ENCODE data around the gene HAPLN2. TPM values are rescaled to one million over a fixed set of nuclear protein-coding genes. Genes with fewer than 3 reads are reported as not detected.
A peak's percentile ranks its signal among the peaks of the same experiment; 100 is the strongest.

The HAPLN2 gene
- total RNA-seq, 2 experiments from 2014 or later, result not detected

DNA sequence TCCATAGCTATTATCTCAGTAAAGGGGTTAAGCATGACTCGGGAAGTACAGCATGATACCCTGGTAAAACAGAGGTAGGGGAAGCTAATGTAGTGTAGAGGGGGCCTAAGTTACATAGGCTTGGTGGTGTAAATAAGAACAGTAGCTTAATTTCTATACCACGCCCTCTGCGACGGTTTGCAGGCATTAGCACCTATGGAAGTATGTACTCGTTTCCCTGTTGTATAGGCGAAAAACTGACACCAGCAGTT, 28.1 kb upstream of the HAPLN2 start:
- peaks cover 26% of the 10 kb centered on the region for H3K36me3 Mint-ChIP-seq (ENCODE audit: low read depth)
- CTCF ChIA-PET, result interaction anchor here (1.0 to 5.8 kb wide), 11 partner anchors 8 to 110 kb away, joined by 3 to 24 read pairs (median 6); partner anchors contain the start of genes GPATCH4 and MEF2D
- DNase-seq (peak; percentile 37), ATAC-seq (peak; percentile 41)
- H3K4me1 Mint-ChIP-seq (ENCODE audit: low read depth), result peaks cover 30% of the 10 kb centered on the region
- H3K9me3 Mint-ChIP-seq, result no peaks in the 10 kb centered on the region
- TF ChIP-seq, protein P1, sequence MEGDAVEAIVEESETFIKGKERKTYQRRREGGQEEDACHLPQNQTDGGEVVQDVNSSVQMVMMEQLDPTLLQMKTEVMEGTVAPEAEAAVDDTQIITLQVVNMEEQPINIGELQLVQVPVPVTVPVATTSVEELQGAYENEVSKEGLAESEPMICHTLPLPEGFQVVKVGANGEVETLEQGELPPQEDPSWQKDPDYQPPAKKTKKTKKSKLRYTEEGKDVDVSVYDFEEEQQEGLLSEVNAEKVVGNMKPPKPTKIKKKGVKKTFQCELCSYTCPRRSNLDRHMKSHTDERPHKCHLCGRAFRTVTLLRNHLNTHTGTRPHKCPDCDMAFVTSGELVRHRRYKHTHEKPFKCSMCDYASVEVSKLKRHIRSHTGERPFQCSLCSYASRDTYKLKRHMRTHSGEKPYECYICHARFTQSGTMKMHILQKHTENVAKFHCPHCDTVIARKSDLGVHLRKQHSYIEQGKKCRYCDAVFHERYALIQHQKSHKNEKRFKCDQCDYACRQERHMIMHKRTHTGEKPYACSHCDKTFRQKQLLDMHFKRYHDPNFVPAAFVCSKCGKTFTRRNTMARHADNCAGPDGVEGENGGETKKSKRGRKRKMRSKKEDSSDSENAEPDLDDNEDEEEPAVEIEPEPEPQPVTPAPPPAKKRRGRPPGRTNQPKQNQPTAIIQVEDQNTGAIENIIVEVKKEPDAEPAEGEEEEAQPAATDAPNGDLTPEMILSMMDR (IDR thresholded peaks at IDR 0.05), result no peak
- peak overlapping the region; percentile 77 for H3K4me3 Mint-ChIP-seq
- POLR2A ChIA-PET, result interaction anchor here (0.8 to 5.2 kb wide), 18 partner anchors 9 to 141 kb away, joined by 3 to 66 read pairs (median 5); partner anchors contain the start of genes GPATCH4, MEF2D and TTC24
- intact Hi-C loops (cut with micrococcal nuclease), result no loop called here
- H3K27me3 Mint-ChIP-seq, result no peaks in the 10 kb centered on the region
- H3K27ac Mint-ChIP-seq, result peak overlapping the region; percentile 87

DNA sequence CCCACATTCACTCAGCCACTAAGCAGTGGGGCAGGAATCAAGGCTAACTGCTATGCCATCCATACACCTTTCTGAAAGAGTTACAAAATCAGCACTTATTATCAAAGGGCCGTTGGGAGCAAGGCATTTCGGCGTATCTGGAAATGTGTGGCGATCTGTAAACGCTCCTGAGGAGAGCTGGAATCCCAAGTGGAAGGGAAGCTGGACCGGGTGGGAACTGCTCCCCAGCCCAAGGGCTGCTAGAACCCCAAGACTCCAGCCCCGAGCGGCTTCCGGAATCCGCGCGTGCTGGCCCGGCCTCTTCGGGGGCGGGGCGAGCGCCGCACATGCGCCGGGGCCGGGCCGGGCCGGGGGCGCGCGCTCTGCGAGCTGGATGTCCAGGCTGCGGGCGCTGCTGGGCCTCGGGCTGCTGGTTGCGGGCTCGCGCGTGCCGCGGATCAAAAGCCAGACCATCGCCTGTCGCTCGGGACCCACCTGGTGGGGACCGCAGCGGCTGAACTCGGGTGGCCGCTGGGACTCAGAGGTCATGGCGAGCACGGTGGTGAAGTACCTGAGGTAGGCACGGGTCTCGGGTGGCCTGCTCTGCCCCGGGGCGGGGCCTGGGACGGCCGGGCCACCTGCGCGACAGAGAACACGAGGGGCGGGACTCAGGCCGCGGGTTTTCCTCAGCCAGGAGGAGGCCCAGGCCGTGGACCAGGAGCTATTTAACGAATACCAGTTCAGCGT, 27.6 kb upstream of the HAPLN2 start, which contains the start of gene NAXE:
Gene NAXE, plus strand, starts transcription at position 345 of the 726 bp plus-strand sequence. Its CDS starts 29 bp downstream, at position 374.
- Mint-ChIP-seq H3K4me1 (ENCODE audit: low read depth) (peaks cover 30% of the 10 kb centered on the region), H3K36me3 (ENCODE audit: low read depth) (peaks cover 27% of the 10 kb centered on the region), H3K27ac (peak within 1 kb of the TSS; percentile 87), H3K27me3 (no peaks in the 10 kb centered on the region), H3K9me3 (no peaks in the 10 kb centered on the region), H3K4me3 (peak within 1 kb of the TSS; percentile 77)
- TF ChIP-seq, protein P1 (IDR thresholded peaks at IDR 0.05), result no peak
- DNase-seq (peak; percentile 73), ATAC-seq (peak; percentile 92)
- intact Hi-C loops (cut with micrococcal nuclease), result no loop called here
- POLR2A ChIA-PET, result interaction anchor here (0.6 to 5.2 kb wide), 24 partner anchors 9 to 450 kb away, joined by 3 to 66 read pairs (median 4); partner anchors contain the start of genes GPATCH4, MEF2D and TTC24
- CTCF ChIA-PET, result interaction anchor here (0.8 to 5.8 kb wide), 16 partner anchors 9 to 146 kb away, joined by 3 to 24 read pairs (median 4); partner anchors contain the start of genes GPATCH4 and MEF2D

DNA sequence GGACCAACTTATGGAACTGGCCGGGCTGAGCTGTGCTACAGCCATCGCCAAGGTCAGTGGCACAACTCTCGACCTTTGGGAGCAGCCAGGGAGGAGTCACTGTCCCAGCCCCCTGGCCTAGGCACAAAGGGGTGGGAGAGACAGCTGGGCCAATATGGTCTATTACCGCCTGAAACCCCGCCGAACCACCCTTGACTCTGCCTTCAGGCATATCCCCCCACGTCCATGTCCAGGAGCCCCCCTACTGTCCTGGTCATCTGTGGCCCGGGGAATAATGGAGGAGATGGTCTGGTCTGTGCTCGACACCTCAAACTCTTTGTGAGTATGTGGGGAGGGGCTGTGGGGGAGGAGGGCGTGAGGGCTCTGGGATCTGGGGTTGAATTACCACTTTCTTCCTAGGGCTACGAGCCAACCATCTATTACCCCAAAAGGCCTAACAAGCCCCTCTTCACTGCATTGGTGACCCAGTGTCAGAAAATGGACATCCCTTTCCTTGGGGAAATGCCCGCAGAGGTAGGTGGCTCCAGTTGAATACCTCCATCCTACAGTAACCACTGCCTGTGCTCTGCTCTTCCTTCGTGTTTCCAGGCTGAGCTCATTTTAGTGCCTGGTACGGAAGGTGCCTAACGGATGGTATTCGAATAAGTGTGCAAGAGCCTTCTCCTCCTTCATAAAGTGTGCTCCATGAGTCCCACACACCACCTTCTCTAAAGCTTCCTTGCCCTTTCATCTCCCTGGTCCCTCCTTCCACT, 26.9 kb upstream of the HAPLN2 start:
- ChIA-PET CTCF (interaction anchor here (0.8 to 5.8 kb wide), 15 partner anchors 8 to 146 kb away, joined by 3 to 24 read pairs (median 4); partner anchors contain the start of genes GPATCH4 and MEF2D), POLR2A (interaction anchor here (1.0 to 5.2 kb wide), 19 partner anchors 8 to 221 kb away, joined by 3 to 66 read pairs (median 6); partner anchors contain the start of genes GPATCH4, MEF2D and TTC24)
- H3K4me1 Mint-ChIP-seq (ENCODE audit: low read depth), result peaks cover 30% of the 10 kb centered on the region
- peak; percentile 11 for DNase-seq
- intact Hi-C loops (cut with micrococcal nuclease), result no loop called here
- H3K36me3 Mint-ChIP-seq (ENCODE audit: low read depth), result peaks cover 30% of the 10 kb centered on the region
- H3K27ac Mint-ChIP-seq, result peak overlapping the region; percentile 81
- TF ChIP-seq, protein P1 (IDR thresholded peaks at IDR 0.05), result no peak
- ATAC-seq, result no peak
- H3K27me3 Mint-ChIP-seq, result no peaks in the 10 kb centered on the region
- H3K9me3 Mint-ChIP-seq, result no peaks in the 10 kb centered on the region
- peak overlapping the region; percentile 77 for H3K4me3 Mint-ChIP-seq

DNA sequence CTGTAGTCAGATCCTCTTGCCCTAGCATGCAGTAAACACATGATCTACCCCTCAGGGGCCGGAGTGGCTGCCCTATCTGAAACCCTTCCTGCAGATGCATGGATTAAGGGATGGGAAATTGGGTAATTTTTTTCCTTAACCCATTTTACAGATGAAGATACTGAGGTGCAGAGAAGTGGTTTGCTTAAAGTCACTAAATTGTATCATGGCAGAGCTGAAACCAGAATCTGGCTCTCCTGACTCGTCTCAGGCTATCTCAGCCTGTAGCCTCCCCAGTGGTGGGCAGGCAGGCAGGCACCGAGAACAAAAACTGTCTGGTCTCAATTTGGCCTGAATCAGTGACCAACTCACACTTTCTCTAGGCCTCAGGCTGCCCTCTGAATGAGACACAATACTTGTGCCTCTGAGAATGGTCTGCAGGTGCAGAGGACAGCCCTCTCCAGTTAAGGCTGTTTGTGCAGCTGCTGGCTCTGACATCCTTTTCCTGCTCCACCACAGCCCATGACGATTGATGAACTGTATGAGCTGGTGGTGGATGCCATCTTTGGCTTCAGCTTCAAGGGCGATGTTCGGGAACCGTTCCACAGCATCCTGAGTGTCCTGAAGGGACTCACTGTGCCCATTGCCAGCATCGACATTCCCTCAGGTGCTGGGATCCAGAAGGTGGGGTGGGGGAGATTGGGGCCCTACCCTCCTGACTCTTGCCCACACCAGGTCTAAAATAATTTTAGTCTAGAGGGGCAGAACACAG, 26.1 kb upstream of the HAPLN2 start:
- peaks cover 31% of the 10 kb centered on the region for H3K4me1 Mint-ChIP-seq (ENCODE audit: low read depth)
- DNase-seq (peak; percentile 21), ATAC-seq (no peak)
- CTCF ChIA-PET, result interaction anchor here (1.0 to 5.8 kb wide), 10 partner anchors 12 to 133 kb away, joined by 3 to 24 read pairs (median 4); partner anchors contain the start of gene MEF2D
- H3K9me3 Mint-ChIP-seq, result no peaks in the 10 kb centered on the region
- peaks cover 36% of the 10 kb centered on the region for H3K36me3 Mint-ChIP-seq (ENCODE audit: low read depth)
- TF ChIP-seq, protein P1 (IDR thresholded peaks at IDR 0.05), result no peak
- peak overlapping the region; percentile 77 for H3K4me3 Mint-ChIP-seq
- H3K27ac Mint-ChIP-seq, result peak overlapping the region; percentile 81
- no peaks in the 10 kb centered on the region for H3K27me3 Mint-ChIP-seq
- intact Hi-C loops (cut with micrococcal nuclease), result no loop called here
- POLR2A ChIA-PET, result interaction anchor here (0.9 to 5.2 kb wide), 13 partner anchors 8 to 222 kb away, joined by 3 to 66 read pairs (median 4); partner anchors contain the start of genes MEF2D and TTC24
